Measurements from ENCODE around the gene SLC40A1. TPM values are rescaled to one million over a fixed set of nuclear protein-coding genes. Genes with fewer than 3 reads are reported as not detected.
A peak's percentile ranks its signal among the peaks of the same experiment; 100 is the strongest.

SLC40A1 gene
- total and polyA plus RNA-seq, 2 of the 13 experiments (the other 11 are each of a cell fraction or from before 2014, with no cell fraction given): 10.6 to 24.9 TPM

DNA sequence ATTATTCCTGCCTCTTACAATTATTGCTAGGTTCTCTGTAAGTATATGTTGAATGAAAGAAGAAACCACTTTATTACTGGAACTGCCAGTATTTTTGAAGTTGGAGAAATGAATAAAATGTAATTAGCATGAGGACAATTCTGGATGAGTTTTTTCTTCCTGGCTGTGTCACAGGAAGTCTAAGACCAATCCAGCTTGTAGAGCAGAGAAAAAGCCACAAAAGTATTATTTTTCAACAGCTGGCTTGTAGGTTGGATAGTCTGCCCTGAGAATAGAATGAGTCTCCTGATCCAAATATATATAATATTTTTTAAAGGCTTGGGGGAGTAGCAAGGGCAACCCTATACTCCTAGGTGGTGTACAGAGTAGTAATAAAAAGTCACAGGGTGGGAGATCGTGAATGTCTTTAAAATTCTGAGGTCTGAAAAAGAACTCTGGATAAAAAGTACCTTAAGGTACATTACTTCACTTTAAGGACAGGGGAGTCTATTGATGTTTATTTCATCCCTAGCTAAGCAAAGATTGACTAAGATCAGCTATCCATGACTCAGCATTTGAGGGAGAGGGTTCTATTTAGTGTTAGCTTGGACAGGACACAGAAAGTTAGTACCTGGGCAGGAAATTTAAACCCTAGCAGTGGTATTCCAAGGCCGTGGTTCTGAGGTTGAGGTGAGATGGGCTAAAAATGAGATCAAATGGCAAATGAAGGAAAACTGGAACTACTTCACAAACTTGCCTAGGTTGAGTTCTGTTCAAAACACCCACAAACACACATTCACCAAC is 31.7 kb downstream of the SLC40A1 start:
- in situ Hi-C loops (cut with HindIII; ENCODE audit: extremely low pct_ligation_motif_present, low pct_unique_long_range_greater_than_20kb) (no loop called here), intact Hi-C loops (cut with micrococcal nuclease; ENCODE audit: unreplicated experiment) (no loop called here)
- peak overlapping the region; percentile 17; the same call in 1 of the 2 replicates for H3K9ac ChIP-seq (ENCODE audit: insufficient read depth, low read depth, low read length)
- WGBS (ENCODE audit: low lambda C conversion rate): 48% methylated on average over 2 of the region's 2 CpGs
- H3K4me1 ChIP-seq (ENCODE audit: insufficient read depth, low read length): peaks cover 40% of the 10 kb centered on the region
- no peaks in the 10 kb centered on the region for H3K36me3 ChIP-seq (replicated peaks in 1 of 2; ENCODE audit: control insufficient read depth in 1 of 2, insufficient read depth in 2 of 2, low read length in 2 of 2)
- FAIRE-seq (peak; percentile 18), DNase-seq (ENCODE audit: low spot score) (peak; percentile 79), ATAC-seq (peak; percentile 76)
- ChIA-PET POLR2A (interaction anchor here (0.7 to 2.1 kb wide), 8 partner anchors 14 to 64 kb away, joined by 3 to 14 read pairs (median 4); partner anchors contain the start of gene SLC40A1), CTCF (ENCODE audit: low intra/inter-chr PET ratio, low total read pairs) (no interaction called here)
- H3K4me3 ChIP-seq (replicated peaks in 1 of 3; ENCODE audit: insufficient read depth in 1 of 3, low read depth in 2 of 3, low read length in 3 of 3): no peak overlapping the region
- BruUV-seq (replicated peaks): no TSS peak
- H3K27ac ChIP-seq (ENCODE audit: extremely low read length, insufficient read depth, low read length): peak overlapping the region; percentile 54
- no peaks in the 10 kb centered on the region for H4K20me1 ChIP-seq (ENCODE audit: insufficient read depth, low read length)
- no peaks in the 10 kb centered on the region for H3K9me3 ChIP-seq (ENCODE audit: low read length)
- peak overlapping the region; percentile 34 for H3K4me2 ChIP-seq (ENCODE audit: low read depth, low read length)
- H3K27me3 ChIP-seq (ENCODE audit: control insufficient read depth in 1 of 2, insufficient read depth in 2 of 2, low read length in 2 of 2): no peaks in the 10 kb centered on the region
- no peaks in the 10 kb centered on the region for H3K79me2 ChIP-seq (ENCODE audit: insufficient read depth, low read length)
- H2AFZ ChIP-seq (ENCODE audit: low read length): peak overlapping the region; percentile 45
- TF ChIP-seq ZNF720 (CRISPR knock-in tag; IDR thresholded peaks at IDR 0.05): no peak
- no peak for TF ChIP-seq ZNF75D (CRISPR knock-in tag; IDR thresholded peaks at IDR 0.05; ENCODE audit: borderline replicate concordance)
- TF ChIP-seq ZNF260 (CRISPR knock-in tag; IDR thresholded peaks at IDR 0.05; ENCODE audit: borderline replicate concordance, low read depth): no peak
- peak; percentile 51; the same call in 1 of the 2 replicates for TF ChIP-seq ZMYM4 (CRISPR knock-in tag; IDR thresholded peaks at IDR 0.05)
- TF ChIP-seq CEBPG (CRISPR knock-in tag; IDR thresholded peaks at IDR 0.05): peak; percentile 56; the same call in 1 of the 2 replicates
- TF ChIP-seq SRSF1 (optimal IDR thresholded peaks at IDR 0.05; ENCODE audit: low read depth, low read length): no peak
- 0 out of 2 replicates have a peak, but pooled peaks have one; percentile 35 for TF ChIP-seq ZFP82 (CRISPR knock-in tag; IDR thresholded peaks at IDR 0.05; ENCODE audit: borderline replicate concordance)
- peak; percentile 28; the same call in 1 of the 2 replicates for TF ChIP-seq FOXK1 (CRISPR knock-in tag; IDR thresholded peaks at IDR 0.05; ENCODE audit: borderline replicate concordance, low read depth)
- TF ChIP-seq KAT7 (CRISPR knock-in tag; IDR thresholded peaks at IDR 0.05; ENCODE audit: borderline replicate concordance): 0 out of 2 replicates have a peak, but pooled peaks have one; percentile 38
- TF ChIP-seq LCORL (IDR thresholded peaks at IDR 0.05): no peak
- no peak for TF ChIP-seq LCORL (CRISPR knock-in tag; IDR thresholded peaks at IDR 0.05)
- TF ChIP-seq ARID5B (CRISPR knock-in tag; IDR thresholded peaks at IDR 0.05): peak; percentile 71
- TF ChIP-seq FOXP1 (IDR thresholded peaks at IDR 0.05): no peak
- TF ChIP-seq FOXP1 (CRISPR knock-in tag; IDR thresholded peaks at IDR 0.05): 0 out of 2 replicates have a peak, but pooled peaks have one; percentile 15
- peak; percentile 91 for TF ChIP-seq NFE2 (CRISPR knock-in tag; IDR thresholded peaks at IDR 0.05)
- TF ChIP-seq ZNF766 (CRISPR knock-in tag; IDR thresholded peaks at IDR 0.05; ENCODE audit: borderline replicate concordance): no peak
- TF ChIP-seq SAP130 (CRISPR knock-in tag; IDR thresholded peaks at IDR 0.05; ENCODE audit: low read depth): peak; percentile 49; the same call in 1 of the 2 replicates
- TF ChIP-seq ZFX (CRISPR knock-in tag; IDR thresholded peaks at IDR 0.05; ENCODE audit: low read depth): no peak
- 0 out of 2 replicates have a peak, but pooled peaks have one; percentile 30 for TF ChIP-seq PAXIP1 (CRISPR knock-in tag; conservative IDR thresholded peaks at IDR 0.05)
